NCI-H345 (cell line): ENCODE results near the gene GPATCH4.
A peak's percentile ranks its signal among the peaks of the same experiment; 100 is the strongest.
"Not testable (repeated sequence)": the region's sequence is repeated elsewhere in the genome, so short reads cannot be mapped to it uniquely, and the experiment has no call there.

Source experiments
- DNase-seq: peaks from one replicate; lab custom pipeline; 2025; lab: John Stamatoyannopoulos, UW

The GPATCH4 gene

DNA sequence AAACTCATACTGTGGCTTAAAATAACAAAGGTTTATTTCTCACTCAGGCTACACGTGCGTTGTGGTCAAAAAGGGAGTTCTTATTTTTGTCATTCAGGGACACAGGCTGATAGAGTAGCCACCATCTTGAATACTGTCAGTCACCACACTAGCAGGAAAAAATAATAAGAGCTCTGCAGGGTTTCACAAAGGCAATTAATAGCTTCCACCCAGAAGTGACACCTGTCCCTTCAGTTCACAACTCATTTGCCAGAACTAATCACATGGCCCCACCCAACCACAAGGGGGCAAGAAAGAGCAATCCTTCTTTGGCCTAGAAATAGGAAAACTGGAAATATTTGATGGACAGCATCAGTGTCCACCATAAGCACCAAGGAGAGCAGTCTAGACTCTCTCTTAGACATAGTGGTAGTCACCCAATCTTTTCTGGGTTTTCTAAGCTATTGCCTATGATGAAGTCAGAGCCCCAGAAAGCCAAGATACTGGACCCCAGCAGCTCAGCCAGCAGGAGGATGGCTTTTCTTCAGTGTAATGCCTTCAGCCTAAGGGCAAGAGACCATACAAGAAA, 26.1 kb upstream of the GPATCH4 start:
- DNase-seq = no peak

DNA sequence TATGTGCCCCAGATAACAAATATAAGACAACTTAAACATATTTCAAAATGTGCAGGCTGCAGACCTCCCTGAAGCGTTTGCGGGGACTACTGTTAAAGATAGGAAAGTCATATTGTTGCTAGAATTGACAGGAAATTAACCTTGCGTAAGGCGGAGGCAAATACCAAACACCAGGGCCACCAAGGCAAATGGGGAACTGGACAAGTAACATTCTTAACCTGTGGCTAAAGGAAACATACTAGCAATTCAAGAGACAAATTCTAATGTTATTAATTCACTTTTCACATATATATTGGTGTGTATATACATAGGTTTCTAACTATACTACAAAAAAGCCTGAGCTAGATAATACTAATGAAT, 24.8 kb upstream of the GPATCH4 start:
- no peak for DNase-seq

DNA sequence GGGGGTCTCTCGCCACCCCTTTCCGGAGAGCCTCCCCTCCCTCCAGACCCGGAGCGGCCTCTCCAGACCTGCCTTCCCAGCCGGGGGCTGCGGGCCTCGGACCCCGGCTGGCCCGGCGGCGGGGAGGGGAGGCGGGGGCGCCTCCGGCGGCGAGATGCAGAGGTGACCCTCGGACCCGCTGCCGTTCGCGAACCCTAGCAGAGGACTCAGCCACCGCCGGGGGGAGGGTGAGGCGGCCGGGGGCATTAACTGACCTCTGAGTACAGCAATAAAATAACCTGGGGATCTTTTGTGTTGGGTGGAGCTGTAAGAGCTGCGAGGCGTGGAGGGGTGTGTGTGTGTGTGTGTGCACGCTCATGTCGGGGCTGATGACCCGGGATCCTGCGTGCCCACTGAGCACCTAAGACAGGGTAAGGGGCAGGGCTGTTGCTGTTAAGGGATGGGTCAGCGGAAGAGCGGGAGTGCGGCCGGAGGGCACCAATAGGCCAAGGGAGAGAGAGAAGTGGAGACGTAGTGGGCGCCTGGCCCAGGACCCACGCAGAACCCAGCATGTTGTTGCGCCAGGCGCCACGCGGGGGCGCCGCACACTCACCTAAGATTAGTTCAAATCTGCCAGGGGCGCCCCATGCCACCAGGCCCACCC, 24.3 kb upstream of the GPATCH4 start:
- DNase-seq = peak; percentile 40

DNA sequence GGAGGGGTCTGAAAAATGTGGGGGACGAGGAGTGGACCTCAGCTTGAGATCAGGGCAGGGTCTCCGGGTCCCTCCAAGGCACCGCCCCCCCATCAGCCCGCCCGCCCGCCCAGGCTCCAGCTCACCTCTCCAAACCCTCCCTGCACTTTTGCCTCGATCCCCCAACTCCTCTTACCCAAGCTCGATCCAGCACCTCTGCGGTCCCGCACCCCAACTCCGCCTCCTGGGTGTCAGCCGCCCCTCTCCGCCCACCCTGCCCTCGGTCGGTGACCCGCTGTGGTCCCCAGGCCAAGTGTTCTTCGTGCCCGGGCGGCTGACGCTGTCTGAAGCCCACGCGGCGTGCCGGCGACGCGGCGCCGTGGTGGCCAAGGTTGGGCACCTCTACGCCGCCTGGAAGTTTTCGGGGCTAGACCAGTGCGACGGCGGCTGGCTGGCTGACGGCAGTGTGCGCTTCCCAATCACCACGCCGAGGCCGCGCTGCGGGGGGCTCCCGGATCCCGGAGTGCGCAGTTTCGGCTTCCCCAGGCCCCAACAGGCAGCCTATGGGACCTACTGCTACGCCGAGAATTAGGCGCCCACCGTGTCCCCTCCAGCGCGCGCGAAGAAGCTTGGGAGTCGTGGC, 23.6 kb upstream of the GPATCH4 start:
- DNase-seq = no peak

DNA sequence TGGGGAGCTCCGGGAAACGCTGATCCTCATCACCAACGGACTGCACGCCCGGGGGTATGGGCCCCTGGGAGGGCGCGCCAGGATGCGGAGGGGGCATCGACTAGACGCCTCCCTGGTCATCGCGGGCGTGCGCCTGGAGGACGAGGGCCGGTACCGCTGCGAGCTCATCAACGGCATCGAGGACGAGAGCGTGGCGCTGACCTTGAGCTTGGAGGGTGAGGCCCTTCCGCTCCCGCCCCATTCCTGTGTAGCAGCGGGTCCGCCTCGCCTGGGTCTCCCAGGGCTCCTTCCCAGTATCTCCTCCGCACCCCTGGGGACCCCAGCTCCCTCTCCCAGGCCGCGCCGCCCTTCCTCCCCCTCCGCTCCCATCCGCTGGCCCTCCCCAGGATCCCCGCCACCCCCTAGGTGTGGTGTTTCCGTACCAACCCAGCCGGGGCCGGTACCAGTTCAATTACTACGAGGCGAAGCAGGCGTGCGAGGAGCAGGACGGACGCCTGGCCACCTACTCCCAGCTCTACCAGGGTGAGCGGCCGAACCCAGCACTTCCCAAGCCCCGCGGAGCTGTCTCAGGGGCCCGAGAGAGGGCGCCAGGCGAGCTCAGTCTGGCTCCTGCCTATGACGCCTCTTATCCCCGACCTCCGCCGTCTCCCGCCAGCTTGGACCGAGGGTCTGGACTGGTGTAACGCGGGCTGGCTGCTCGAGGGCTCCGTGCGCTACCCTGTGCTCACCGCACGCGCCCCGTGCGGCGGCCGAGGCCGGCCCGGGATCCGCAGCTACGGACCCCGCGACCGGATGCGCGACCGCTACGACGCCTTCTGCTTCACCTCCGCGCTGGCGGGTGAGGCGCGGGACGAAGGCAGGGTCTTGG, 22.9 kb upstream of the GPATCH4 start:
- peak; percentile 41 for DNase-seq

DNA sequence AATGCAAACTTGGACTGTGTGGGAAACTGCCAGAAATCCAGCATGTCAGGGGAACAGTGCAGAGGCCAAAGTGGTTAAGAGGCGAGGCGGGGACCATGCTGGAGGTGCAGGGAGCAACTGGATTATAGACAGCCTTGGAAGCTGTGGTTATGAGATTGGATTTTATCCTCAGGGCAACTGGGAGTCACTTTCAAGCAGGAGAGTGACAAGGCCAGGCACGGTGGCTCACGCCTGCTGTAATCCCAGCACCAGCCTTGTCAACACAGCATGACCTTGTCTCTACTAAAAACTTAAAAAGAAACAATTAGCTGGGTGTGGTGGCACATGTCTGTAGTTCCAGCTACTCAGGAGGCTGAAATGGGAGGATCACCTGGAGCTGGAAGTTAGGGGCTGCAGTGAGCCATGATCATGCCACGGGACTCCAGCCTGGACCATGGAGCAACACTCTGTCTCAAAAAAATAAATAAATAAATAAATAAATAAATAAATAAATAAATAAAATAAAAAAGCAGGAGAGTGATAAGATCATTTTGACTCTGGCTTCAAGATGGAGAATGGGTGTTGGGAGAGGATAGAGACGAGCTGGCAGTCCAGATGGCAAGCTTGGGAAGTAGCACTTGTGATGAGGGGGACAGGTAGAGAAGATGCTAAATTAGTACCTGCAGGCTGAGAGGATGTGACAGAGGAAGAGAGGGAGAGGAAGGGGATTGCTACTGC, 21.5 kb upstream of the GPATCH4 start:
- DNase-seq = no peak

DNA sequence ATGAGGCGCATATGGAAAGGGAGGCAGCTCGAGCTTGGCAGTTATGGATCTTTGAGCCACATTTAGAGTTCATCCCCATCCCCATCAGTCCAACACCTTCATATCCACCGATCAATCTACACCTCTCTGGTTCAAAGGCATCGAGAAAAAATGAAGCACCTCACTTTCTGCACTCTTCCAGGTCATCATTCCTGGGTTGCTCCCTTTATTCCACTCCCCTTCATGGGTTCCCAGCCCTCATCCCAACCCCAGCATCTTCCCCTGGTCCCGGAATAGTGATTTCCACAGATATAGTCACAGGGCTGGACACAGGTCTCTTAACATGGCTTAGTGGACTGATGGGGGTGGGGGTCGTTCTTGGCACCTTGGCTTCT, 18.3 kb upstream of the GPATCH4 start:
- no peak for DNase-seq

DNA sequence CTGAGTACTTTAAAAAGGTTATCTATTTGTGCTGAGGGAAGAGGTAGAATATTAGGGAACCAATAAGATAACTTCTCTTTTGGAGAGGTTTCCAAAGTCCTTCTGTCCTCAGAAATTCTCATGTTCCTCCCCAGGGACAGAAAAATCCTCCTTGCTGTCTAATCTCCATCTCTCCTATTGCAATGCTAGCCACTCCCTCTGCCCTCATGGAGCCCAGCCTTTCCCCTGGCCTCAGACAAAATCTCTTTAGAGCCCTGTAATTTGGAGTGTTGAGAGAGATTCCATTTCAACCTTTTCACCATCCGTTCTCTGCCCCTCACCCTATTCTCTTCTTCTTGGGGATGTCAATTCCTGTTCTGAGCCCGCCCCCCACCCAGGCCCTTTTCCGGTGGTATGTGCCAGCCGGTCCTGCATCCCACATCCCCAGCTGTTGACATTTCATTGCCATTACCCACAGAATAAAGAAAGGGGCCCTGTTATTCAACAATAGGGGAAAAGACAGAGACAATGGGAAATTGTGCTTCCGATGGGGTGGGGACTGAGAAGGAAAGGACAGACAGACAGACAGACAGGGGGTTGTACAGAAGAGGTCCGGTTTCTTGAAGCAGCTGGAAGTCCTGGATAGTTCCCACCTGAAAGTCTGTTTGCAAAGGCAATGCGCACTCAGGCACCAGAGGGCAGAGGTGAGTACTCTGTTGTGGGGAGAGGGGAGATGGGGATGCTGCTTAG, 17.7 kb upstream of the GPATCH4 start, which contains the start of gene HAPLN2:
TSS of gene HAPLN2 (plus strand) at position 563 of the 729 bp plus-strand sequence. CDS start 4,076 bp downstream, outside the sequence.
- DNase-seq = no peak

DNA sequence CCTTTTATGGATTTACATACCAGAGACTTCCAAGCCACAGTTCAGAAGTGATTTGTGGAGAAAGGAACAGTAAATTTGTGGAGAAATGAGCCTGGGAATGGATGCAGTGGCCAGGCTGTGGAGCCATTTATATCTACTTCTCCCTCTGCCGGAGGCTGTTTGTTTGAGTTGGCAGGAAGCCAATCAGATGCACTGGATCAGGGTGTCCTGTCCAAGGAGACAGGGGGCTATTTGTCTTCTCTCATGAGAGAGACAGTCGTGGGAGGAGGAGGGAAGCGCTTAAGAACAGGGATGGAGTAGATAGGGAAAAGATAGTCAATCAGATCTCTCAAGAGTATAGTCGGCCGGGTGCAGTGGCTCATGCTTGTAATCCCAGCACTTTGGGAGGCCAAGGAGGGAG, 15.2 kb upstream of the GPATCH4 start:
- peak; percentile 52 for DNase-seq

DNA sequence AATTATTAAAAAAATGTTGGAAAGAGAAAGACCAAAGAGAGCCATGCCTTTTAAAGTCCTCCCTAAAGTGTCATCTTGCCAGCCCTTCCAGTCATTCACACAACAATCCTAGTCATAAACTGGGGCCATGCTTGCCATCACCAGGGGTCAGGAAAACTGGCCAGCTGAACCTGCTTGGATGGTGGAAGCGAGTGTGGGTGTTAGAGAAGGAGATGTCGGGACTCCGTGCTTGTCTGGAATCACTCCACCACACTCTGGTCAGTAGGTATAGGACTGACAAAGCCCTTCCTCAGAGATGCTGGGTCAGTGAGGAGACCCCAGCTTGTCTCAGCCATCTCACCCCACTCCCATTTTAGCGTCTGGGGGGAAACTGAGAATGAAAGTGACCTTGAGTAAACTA, 14.7 kb upstream of the GPATCH4 start:
- no peak for DNase-seq

DNA sequence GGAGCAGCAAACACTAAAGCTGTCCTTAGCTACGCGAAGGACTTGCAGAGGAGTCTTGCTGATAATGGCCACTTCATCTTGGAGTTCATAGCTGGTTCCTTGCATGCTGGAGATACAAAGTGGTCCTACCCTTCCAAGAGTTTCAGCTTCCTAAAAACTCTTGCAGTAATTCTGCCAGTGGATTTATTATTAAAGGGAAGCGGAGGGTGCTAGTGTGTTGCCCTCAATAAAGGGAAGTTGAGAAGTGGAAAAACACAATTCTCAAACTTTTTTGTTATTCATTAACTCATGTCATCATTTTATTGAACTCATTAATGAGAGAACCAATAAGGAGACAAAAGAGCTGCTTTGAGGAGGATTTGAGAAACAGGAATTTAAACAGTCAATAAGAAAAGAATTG, 11.4 kb upstream of the GPATCH4 start:
- DNase-seq = no peak

DNA sequence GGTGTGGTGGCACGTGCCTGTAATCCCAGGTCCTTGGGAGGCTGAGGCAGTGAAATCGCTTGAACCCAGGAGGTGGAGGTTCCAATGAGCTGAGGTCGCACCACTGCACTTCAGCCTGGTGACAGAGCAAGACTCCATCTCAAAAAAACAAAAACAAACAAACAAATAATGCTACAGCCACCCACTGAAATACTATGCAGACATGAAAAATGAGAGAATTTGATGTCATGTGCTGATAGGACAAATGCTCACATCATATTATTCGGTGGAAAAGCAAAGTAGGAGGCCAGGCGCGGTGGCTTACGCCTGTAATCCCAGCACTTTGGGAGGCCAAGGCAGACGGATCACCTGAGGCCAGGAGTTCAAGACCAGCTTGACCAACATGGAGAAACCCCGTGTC, 8.8 kb upstream of the GPATCH4 start:
- DNase-seq = not testable (repeated sequence)

DNA sequence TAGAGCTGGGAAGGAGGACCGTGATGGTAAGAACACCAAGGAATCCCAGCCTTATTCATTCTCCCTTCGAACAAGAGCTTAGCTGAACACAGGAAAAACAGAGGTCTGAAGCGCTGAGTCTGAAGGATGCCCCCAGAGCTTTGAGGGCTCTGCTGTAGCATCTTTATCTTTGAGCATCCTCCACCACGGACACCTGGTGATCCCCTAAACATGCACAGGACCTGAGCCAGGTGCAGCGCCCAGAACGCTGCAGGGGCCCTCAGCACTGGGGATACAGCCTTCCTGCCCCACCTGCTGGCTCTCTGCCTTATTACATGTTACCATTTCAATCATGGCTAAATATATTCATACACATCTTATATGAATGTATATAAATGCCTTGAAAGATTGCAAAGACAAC, 7.7 kb upstream of the GPATCH4 start:
- peak; percentile 71 for DNase-seq

DNA sequence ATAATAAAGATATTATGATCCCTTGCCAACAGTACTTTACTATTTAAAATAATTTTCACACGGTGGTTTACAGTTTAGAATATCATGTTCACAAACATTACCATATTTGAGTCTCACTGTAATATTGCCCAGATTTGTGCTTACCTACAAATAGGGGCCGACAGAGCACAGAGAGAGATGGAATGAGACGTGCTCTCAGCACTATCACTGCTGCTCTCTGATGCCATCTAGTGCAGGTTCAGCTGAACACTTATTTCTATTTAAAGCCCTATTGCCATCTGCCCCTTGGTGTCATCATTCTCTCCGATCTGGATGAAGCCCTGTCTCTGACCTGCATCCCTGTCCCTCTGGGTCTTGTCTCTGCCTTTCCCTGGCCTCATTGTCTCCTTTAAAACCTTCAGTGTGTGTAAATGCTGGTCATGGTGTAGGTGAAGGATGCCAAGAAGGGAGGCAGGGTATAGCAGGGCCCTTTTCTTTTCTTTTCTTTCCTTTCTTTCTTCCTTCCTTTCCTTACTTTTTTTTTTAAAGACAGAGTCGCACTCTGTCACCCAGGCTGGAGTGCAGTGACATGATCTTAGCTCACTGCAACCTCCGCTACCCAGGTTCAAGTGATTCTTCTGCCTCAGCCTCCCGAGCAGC, 6.9 kb upstream of the GPATCH4 start:
- peak; percentile 71 for DNase-seq

DNA sequence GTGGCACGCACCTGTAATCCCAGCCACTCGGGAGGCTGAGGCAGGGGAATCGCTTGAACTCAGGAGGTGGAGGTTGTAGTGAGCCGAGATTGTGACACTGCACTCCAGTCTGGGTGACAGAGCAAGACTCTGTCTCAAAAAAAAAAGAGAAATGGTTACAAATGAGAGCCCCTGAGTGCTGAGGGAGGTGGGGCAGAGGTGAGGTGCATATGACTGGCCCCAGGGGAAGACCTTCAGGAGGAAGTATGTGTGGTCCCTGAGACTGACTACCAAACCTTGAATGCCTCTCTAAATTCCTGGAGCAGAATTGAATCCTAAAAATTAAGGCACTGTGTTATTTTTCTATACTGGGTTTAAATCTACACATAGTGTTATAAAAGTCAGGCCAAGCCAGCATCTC, 6.1 kb upstream of the GPATCH4 start:
- DNase-seq = not testable (repeated sequence)

DNA sequence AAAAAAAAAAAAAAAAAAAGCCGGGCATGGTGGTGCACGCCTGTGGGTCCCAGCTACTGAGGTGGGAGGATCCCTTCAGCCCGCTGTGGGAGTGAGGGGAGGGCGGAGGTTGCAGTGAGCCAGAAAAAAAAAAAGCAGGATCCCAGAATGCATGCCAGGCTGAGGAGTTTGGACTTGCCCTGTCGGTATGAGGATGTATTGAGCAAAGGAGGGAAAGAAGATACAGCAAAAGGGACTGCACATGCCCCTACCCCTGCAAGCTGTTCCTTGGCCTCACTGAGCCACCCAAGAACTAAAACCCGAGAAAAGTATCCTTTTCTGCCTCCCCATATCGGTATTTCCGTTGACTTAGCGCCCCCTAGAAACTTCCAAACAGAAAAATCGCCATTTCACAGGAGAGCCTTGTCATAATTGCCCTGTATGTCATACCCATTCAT, 1.3 kb upstream of the GPATCH4 start:
- no peak for DNase-seq

DNA sequence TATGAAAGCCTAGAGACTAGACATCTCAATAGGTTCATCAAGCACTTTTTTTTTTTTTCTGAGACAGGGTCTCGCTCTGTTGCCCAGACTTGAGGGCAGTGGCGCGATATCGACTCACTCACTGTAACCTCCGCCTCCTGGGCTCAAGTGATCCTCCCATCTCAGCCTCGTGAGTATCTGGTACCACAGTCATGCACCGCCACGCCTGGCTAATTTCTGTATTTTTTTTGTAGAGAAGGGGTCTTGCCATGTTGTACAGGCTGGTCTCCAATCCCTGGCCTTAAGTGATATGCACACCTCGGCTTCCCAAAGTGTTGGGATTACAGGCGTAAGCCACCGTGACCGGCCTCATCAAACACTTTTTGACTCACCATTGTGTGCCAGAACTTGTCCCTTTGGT, 613 bp upstream of the GPATCH4 start:
- no peak for DNase-seq

DNA sequence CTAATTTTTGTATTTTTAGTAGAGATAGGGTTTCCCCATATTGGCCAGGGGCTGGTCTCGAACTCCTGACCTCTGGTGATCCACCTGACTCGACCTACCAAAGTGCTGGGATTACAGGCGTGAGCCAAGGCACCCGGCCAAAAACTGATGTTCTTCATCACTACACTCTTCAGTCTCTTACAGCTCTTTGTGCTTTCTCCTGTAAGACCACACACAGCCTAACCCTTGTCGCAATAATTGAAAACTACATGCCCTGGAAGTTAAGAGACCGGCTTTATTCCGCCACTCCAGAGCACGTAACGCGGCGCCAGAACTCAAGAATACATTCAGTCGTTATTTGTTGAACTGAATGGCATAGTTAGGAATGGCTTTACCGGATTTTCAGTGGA, 552 bp downstream of the GPATCH4 start:
- DNase-seq = no peak

DNA sequence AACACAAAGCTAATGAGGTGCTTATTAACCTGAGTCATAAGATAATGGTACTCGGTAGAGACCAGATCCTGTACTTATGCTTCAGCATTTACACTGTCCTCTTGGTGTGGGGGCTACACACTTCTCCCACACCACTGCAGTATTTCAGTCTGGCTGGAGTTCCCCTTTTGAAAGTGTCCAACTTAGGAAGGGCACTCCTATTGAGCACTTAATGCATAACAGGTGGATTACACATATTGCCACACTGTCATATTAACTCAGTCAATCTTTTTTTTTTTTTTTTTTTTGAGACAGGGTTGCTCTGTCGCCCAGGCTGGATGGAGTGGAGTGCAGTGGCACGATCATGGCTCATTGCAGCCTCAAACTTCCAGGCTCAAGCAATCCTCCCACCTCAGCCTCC, 1.5 kb downstream of the GPATCH4 start:
- no peak for DNase-seq

DNA sequence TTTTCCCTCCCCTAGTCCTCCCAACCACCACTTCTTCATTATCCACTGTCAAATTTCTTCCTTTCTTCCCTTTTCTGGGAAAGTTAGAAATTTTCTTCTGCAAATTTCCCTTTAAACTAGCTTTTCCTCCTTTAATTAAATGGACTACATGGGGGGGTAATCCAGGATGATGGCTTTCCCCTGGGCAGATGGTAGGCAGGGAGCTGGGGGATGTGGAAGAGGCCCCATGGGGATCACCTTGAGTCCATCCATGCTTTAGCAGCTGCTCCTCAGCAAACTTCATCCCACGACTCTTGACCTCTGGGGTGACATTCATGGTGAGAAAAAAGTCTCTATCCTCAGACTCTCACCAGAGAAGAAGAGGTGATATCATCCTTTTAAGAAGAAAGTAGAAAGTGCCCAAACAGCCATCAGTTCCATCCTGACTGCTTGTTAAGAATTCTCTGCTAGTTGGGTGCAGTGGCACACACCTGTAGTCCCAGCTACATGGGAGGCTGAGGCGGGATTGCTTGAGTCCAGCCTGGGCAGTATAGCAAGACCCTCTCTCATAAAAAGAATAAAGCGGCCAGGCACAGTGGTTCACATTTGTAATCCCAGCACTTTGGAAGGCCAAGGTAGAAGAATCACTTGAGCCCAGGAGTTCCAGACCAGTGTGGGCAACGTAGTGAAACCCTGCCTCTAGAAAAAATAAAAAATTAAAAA, 2.4 kb downstream of the GPATCH4 start:
- no peak for DNase-seq
